ENCODE data around the gene ATP5PO. TPM values are rescaled to one million over a fixed set of nuclear protein-coding genes. Genes with fewer than 3 reads are reported as not detected.

ATP5PO gene
- total and polyA plus RNA-seq, 2 donors (not counting 1 experiment from before 2014, with no cell fraction given), result 123 to 139 TPM

- Histone ChIP-seq H3K9me3 (ENCODE audit: control extremely low read depth in 1 of 3, control insufficient read depth in 2 of 3, insufficient read depth in 1 of 3, low read length in 2 of 3) (no peaks in the 10 kb centered on the region), H2AFZ (ENCODE audit: insufficient read depth, low read depth, low read length, poor library complexity, severe bottlenecking) (peak overlapping the region; percentile 26), H3K27me3 (replicated peaks in 1 of 4; ENCODE audit: control extremely low read depth in 1 of 4, control insufficient read depth in 3 of 4, insufficient read depth in 4 of 4, low read length in 3 of 4) (peaks cover 0 to 3% (median 0%) of the 10 kb centered on the region in 4 experiments), H4K20me1 (ENCODE audit: control insufficient read depth, insufficient read depth, low read length, poor library complexity, severe bottlenecking) (peaks cover 6% of the 10 kb centered on the region), H3K4me3 (ENCODE audit: control extremely low read depth in 1 of 5, extremely low read depth in 1 of 5, insufficient read depth in 1 of 5, low read depth in 2 of 5, low read length in 4 of 5) (no peak overlapping the region), H3K79me2 (ENCODE audit: control insufficient read depth, insufficient read depth, low read length) (peaks cover 28% of the 10 kb centered on the region), H3K27ac (ENCODE audit: low read length in 2 of 2) (no peak overlapping the region), H3K4me1 (ENCODE audit: control insufficient read depth in 2 of 2, insufficient read depth in 2 of 2, low read length in 2 of 2) (peaks cover 14 to 16% of the 10 kb centered on the region in 2 donors), H3K4me2 (replicated peaks; ENCODE audit: low read depth, low read length, poor library complexity, severe bottlenecking) (no peak overlapping the region), H3K9ac (ENCODE audit: low read length) (no peak overlapping the region), H3K36me3 (replicated peaks in 1 of 2; ENCODE audit: control extremely low read depth in 1 of 2, control insufficient read depth in 1 of 2, extremely low read depth in 1 of 2, insufficient read depth in 2 of 2, low read length in 1 of 2) (peaks cover 0 to 10% of the 10 kb centered on the region in 2 experiments)
- CTCF ChIA-PET, result interaction anchor here (10.0 kb wide), 1 partner anchor 431 kb away, joined by 632 read pairs; no protein-coding TSS in a partner anchor
- TF ChIP-seq EZH2 (IDR thresholded peaks at IDR 0.05; ENCODE audit: borderline replicate concordance, insufficient read depth, low read depth, low read length, poor library complexity, severe bottlenecking) (no peak), CTCF (IDR thresholded peaks at IDR 0.05) (no peak)
- no CpG with 5 or more reads among the region's 4 CpGs for WGBS (ENCODE audit: insufficient coverage)
- H3K27me3 Mint-ChIP-seq, result no peaks in the 10 kb centered on the region
- intact Hi-C loops (cut with micrococcal nuclease), result loop anchor here (5.0 to 10.0 kb wide), 3 partner anchors 330 to 1643 kb away; partner anchors contain the start of genes DONSON, MIS18A and URB1
- H3K4me3 Mint-ChIP-seq, result no peak overlapping the region
- DNase-seq (no peak), ATAC-seq (ENCODE audit: low read depth) (no peak)
- H3K4me1 Mint-ChIP-seq, result peaks cover 27% of the 10 kb centered on the region
- no peaks in the 10 kb centered on the region for H3K9me3 Mint-ChIP-seq (ENCODE audit: insufficient read depth)
- no peak overlapping the region for H3K27ac Mint-ChIP-seq
- POLR2A ChIA-PET, result no interaction called here
These were observed 1.8 kb upstream of the ATP5PO start for GRCh38 chr21:33917421-33917820.

- no peaks in the 10 kb centered on the region for H3K9me3 Mint-ChIP-seq (ENCODE audit: insufficient read depth)
- DNase-seq, result no peak
- Histone ChIP-seq H3K4me2 (replicated peaks; ENCODE audit: low read depth, low read length, poor library complexity, severe bottlenecking) (peak overlapping the region; percentile 81), H3K27ac (ENCODE audit: low read length in 2 of 2) (peak overlapping the region in 1 of 2 donors; percentile 37), H4K20me1 (ENCODE audit: control insufficient read depth, insufficient read depth, low read length, poor library complexity, severe bottlenecking) (peaks cover 6% of the 10 kb centered on the region), H3K79me2 (ENCODE audit: control insufficient read depth, insufficient read depth, low read length) (peaks cover 28% of the 10 kb centered on the region), H3K36me3 (replicated peaks in 1 of 2; ENCODE audit: control extremely low read depth in 1 of 2, control insufficient read depth in 1 of 2, extremely low read depth in 1 of 2, insufficient read depth in 2 of 2, low read length in 1 of 2) (peaks cover 0 to 20% of the 10 kb centered on the region in 2 experiments), H3K4me3 (ENCODE audit: control extremely low read depth in 1 of 5, extremely low read depth in 1 of 5, insufficient read depth in 1 of 5, low read depth in 2 of 5, low read length in 4 of 5) (peak overlapping the region; percentile 58 to 99 (median 72)), H3K9ac (ENCODE audit: low read length) (peak overlapping the region; percentile 93), H3K27me3 (replicated peaks in 1 of 4; ENCODE audit: control extremely low read depth in 1 of 4, control insufficient read depth in 3 of 4, insufficient read depth in 4 of 4, low read length in 3 of 4) (no peaks in the 10 kb centered on the region), H2AFZ (ENCODE audit: insufficient read depth, low read depth, low read length, poor library complexity, severe bottlenecking) (peak overlapping the region; percentile 92), H3K9me3 (ENCODE audit: control extremely low read depth in 1 of 3, control insufficient read depth in 2 of 3, insufficient read depth in 1 of 3, low read length in 2 of 3) (no peaks in the 10 kb centered on the region), H3K4me1 (ENCODE audit: control insufficient read depth in 2 of 2, insufficient read depth in 2 of 2, low read length in 2 of 2) (peaks cover 14 to 16% of the 10 kb centered on the region in 2 donors)
- ATAC-seq (ENCODE audit: low read depth), result no peak
- peaks cover 27% of the 10 kb centered on the region for H3K4me1 Mint-ChIP-seq
- no peaks in the 10 kb centered on the region for H3K27me3 Mint-ChIP-seq
- 96% methylated on average over 3 of the region's 5 CpGs for WGBS (ENCODE audit: insufficient coverage)
- H3K27ac Mint-ChIP-seq, result peak overlapping the region; percentile 94
- no peak for TF ChIP-seq EZH2 (IDR thresholded peaks at IDR 0.05; ENCODE audit: borderline replicate concordance, insufficient read depth, low read depth, low read length, poor library complexity, severe bottlenecking)
- POLR2A ChIA-PET, result no interaction called here
- peak overlapping the region; percentile 98 for H3K4me3 Mint-ChIP-seq
- CTCF ChIA-PET, result interaction anchor here (5.2 to 10.0 kb wide), 2 partner anchors 8 to 433 kb away, joined by 37 to 632 read pairs; no protein-coding TSS in a partner anchor
- intact Hi-C loops (cut with micrococcal nuclease), result loop anchor here (5.0 to 10.0 kb wide), 3 partner anchors 329 to 1641 kb away; partner anchors contain the start of genes DONSON, MIS18A and URB1
These were observed 580 bp upstream of the ATP5PO start for GRCh38 chr21:33916200-33916567.

All from B cell (primary cell).